AG10803 (cell line): ENCODE data around the gene KYAT1.

ENCODE experiments used
- DNase-seq: peaks from one replicate; pipeline ENCODE4 v3.0.0; 2010; ENCODE audit warnings: low read depth
- H3K4me3 ChIP-seq: 2 replicates; pipeline ENCODE4 v1.5.1; 2011; ENCODE audit warnings: mild to moderate bottlenecking, low read length, control low read depth
- CTCF ChIP-seq: conservative IDR thresholded peaks from 2 replicates; pipeline ENCODE4 v1.5.1; 2011; ENCODE audit warnings: mild to moderate bottlenecking, low read length, control low read depth, inconsistent platforms

KYAT1 gene

GRCh38 chr9:128785427-128785826, 96.3 kb downstream of the KYAT1 start:
- no peak overlapping the region for H3K4me3 ChIP-seq
- no peak for DNase-seq
- TF ChIP-seq CTCF, result no peak
